MCF 10A (cell line): ENCODE results near the gene GDF15. TPM values are rescaled to one million over a fixed set of nuclear protein-coding genes. Genes with fewer than 3 reads are reported as not detected.

Experiments used
- BruUV-seq: library from RNA; stranded (reverse); fragments of 400-500 nt; replicated peaks from 2 replicates; lab custom pipeline; 2021; lab: Mats Ljungman, UMichigan
- CTCF ChIA-PET: fragments of 300-600 bp; sonication (Branson Sonifier 250); formaldehyde crosslinking; extraction: SDS; loops from one replicate; lab custom pipeline; 2021; ENCODE audit warnings: antibody characterized with exemption, inconsistent platforms; lab: Yijun Ruan, JAX
- POLR2A ChIA-PET: fragments of 300-600, 350-650 bp; sonication (Branson Sonifier 250); formaldehyde crosslinking; extraction: SDS; loops from one replicate; lab custom pipeline; 2020; ENCODE audit warnings: antibody characterized with exemption, inconsistent platforms; lab: Yijun Ruan, JAX
- DNase-seq: peaks from one replicate; pipeline ENCODE4 v3.0.0-alpha.2; 2018; ENCODE audit not compliant: unreplicated experiment
- H3K27ac Mint-ChIP-seq: one replicate; pipeline ENCODE4 v1.8.0; 2022; ENCODE audit warnings: mild to moderate bottlenecking, low read depth, mixed read lengths; ENCODE audit not compliant: unreplicated experiment
- H3K27me3 Mint-ChIP-seq: one replicate; pipeline ENCODE4 v1.8.0; 2022; ENCODE audit warnings: mixed read lengths; ENCODE audit not compliant: insufficient read depth, unreplicated experiment
- H3K36me3 Mint-ChIP-seq: one replicate; pipeline ENCODE4 v1.8.0; 2022; ENCODE audit warnings: mild to moderate bottlenecking, moderate library complexity, mixed read lengths; ENCODE audit not compliant: insufficient read depth, unreplicated experiment
- H3K4me1 Mint-ChIP-seq: one replicate; pipeline ENCODE4 v1.8.0; 2022; ENCODE audit warnings: mixed read lengths; ENCODE audit not compliant: insufficient read depth, unreplicated experiment
- H3K4me3 Mint-ChIP-seq: one replicate; pipeline ENCODE4 v1.8.0; 2022; ENCODE audit warnings: mild to moderate bottlenecking, moderate library complexity, mixed read lengths; ENCODE audit not compliant: unreplicated experiment
- H3K9me3 Mint-ChIP-seq: one replicate; pipeline ENCODE4 v1.8.0; 2022; ENCODE audit warnings: mixed read lengths; ENCODE audit not compliant: unreplicated experiment
- intact Hi-C: fragments of 100-400 bp; cut with micrococcal nuclease; formaldehyde crosslinking; loops from 2 replicates; pipeline ENCODE4 v1.14.1; 2022
- total RNA-seq: library from RNA; stranded (reverse); gene quantifications from 2 replicates; pipeline ENCODE4 v1.2.3, GENCODE V29; 2022
- TF ChIP-seq, protein P1 (sequence below): fragments of 200-600 bp; IDR thresholded peaks from one replicate; pipeline ENCODE4 v1.8.0; 2022; ENCODE audit warnings: antibody characterized with exemption, mild to moderate bottlenecking; ENCODE audit not compliant: unreplicated experiment

The GDF15 gene
- total RNA-seq, 1 experiment from 2014 or later: 193 TPM

DNA sequence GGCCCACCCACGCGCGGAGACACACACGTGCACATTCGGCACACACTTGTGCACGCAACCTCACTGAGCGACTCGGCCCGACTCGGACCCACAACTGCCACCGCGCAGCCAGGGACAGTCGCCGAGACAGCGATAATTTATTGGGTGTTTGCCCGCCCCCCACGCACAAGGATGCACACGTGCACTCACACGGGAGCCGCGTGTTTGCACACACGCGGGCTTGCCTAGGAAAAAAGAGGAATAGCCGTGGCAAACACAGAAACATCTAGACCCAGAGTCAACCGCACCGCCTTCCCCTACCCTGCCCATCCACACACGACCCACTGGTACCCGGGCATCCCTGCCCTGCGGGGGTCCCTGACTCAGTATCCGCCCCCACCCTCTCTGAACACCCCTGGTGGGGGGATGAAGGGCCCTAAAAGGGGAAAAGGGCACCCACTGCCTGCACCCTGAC is 32.1 kb downstream of the GDF15 start:
- Mint-ChIP-seq H3K36me3 (peaks cover 7% of the 10 kb centered on the region), H3K4me1 (peaks cover 26% of the 10 kb centered on the region), H3K4me3 (peak overlapping the region; percentile 77), H3K27ac (no peak overlapping the region), H3K9me3 (no peaks in the 10 kb centered on the region), H3K27me3 (no peaks in the 10 kb centered on the region)
- CTCF ChIA-PET: interaction anchor here (0.6 to 1.9 kb wide), 9 partner anchors 20 to 186 kb away, joined by 3 to 10 read pairs (median 3); no protein-coding TSS in a partner anchor
- no TSS peak for BruUV-seq
- intact Hi-C loops: no loop called here
- POLR2A ChIA-PET: interaction anchor here (1.3 to 2.3 kb wide), 5 partner anchors 8 to 138 kb away, joined by 6 to 24 read pairs (median 8); partner anchors contain the start of genes GDF15 and JUND
- DNase-seq: no peak
- TF ChIP-seq, protein P1, sequence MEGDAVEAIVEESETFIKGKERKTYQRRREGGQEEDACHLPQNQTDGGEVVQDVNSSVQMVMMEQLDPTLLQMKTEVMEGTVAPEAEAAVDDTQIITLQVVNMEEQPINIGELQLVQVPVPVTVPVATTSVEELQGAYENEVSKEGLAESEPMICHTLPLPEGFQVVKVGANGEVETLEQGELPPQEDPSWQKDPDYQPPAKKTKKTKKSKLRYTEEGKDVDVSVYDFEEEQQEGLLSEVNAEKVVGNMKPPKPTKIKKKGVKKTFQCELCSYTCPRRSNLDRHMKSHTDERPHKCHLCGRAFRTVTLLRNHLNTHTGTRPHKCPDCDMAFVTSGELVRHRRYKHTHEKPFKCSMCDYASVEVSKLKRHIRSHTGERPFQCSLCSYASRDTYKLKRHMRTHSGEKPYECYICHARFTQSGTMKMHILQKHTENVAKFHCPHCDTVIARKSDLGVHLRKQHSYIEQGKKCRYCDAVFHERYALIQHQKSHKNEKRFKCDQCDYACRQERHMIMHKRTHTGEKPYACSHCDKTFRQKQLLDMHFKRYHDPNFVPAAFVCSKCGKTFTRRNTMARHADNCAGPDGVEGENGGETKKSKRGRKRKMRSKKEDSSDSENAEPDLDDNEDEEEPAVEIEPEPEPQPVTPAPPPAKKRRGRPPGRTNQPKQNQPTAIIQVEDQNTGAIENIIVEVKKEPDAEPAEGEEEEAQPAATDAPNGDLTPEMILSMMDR: no peak

DNA sequence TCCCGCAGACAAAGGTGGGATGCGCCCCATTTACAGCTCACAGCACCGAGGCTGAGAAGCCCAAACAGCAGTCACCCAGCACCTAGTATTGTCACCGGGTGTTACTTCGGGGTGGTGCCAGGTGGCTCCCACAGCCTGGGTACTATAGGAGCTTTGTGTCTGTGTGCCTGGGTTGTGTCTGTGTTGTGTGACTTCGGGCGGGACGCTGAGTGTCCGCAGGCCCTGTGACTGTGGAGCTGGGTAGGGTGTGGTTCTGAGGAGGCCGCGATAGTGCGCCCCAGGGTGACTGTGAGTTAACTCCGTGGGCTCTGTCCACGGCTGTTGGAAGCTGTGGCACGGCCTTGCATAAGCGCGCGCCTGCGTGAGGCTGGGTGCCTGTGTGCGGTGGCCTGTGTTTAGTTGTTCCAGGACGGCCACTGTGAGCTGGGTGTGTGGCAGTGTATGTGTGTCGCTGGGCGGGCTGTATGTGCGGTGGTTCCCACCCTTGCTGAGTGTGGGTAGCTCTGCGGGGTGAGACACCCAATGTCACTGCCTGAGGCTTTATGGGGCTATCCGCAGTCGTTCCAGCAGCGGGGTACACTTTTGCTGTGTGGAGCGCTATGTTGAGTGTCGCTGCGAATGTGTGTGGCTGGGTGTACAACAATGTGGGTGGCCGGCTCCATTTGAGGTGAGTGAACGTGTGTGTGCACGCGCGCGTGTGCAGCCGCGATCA is 32.7 kb downstream of the GDF15 start:
- intact Hi-C loops: no loop called here
- TF ChIP-seq, protein P1: no peak
- Mint-ChIP-seq H3K27me3 (no peaks in the 10 kb centered on the region), H3K4me3 (peak overlapping the region; percentile 77), H3K4me1 (peaks cover 29% of the 10 kb centered on the region), H3K9me3 (no peaks in the 10 kb centered on the region), H3K36me3 (peaks cover 7% of the 10 kb centered on the region), H3K27ac (no peak overlapping the region)
- no TSS peak for BruUV-seq
- CTCF ChIA-PET: interaction anchor here (0.6 to 2.9 kb wide), 22 partner anchors 8 to 424 kb away, joined by 3 to 10 read pairs (median 3); no protein-coding TSS in a partner anchor
- POLR2A ChIA-PET: interaction anchor here (0.7 to 2.7 kb wide), 19 partner anchors 8 to 213 kb away, joined by 3 to 24 read pairs (median 4); partner anchors contain the start of genes ELL, GDF15, JUND and LSM4
- DNase-seq: no peak

DNA sequence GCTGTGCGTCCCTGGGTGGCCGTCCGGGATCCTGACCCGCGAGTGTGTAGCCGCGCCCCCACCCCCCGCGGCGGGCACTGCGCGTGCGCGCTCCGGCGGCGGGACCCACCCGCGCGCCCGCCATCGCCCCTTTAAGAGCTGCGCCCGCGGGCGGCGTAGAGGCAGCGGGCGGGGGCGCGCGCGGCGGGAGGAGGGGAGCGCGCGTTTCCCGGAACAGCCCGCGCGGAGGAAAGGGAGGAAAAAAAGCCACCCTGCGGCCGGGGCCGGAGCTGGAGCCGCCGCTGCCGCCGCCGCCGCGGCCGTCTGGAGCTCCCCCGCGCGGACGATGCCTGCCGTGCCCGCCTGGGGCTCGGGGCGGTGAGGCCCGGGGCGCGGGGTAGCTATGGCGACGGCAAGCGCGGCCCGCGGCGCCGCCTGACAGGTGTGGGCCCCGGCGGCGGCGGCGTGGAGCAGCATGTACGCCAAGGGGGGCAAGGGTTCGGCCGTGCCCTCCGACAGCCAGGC is 33.3 kb downstream of the GDF15 start, which contains the start of gene SSBP4:
Gene SSBP4, plus strand, starts transcription at position 204 of the 504 bp plus-strand sequence. Its CDS starts 251 bp downstream, at position 455.
- BruUV-seq: no TSS peak
- intact Hi-C loops: no loop called here

More for the DNA sequence above, 33.3 kb downstream of the GDF15 start, which contains the start of gene SSBP4:
- Mint-ChIP-seq H3K9me3 (no peaks in the 10 kb centered on the region), H3K27me3 (no peaks in the 10 kb centered on the region), H3K4me1 (peaks cover 29% of the 10 kb centered on the region), H3K27ac (peak within 1 kb of the TSS; percentile 72), H3K4me3 (peak within 1 kb of the TSS; percentile 77), H3K36me3 (peaks cover 7% of the 10 kb centered on the region)
- TF ChIP-seq, protein P1: peak; percentile 51
- CTCF ChIA-PET: interaction anchor here (0.6 to 2.9 kb wide), 19 partner anchors 9 to 143 kb away, joined by 3 to 10 read pairs (median 3); no protein-coding TSS in a partner anchor
- POLR2A ChIA-PET: interaction anchor here (0.7 to 2.7 kb wide), 19 partner anchors 9 to 214 kb away, joined by 3 to 24 read pairs (median 4); partner anchors contain the start of genes ELL, GDF15, JUND and LSM4
- peak; percentile 80 for DNase-seq
